ENCODE measurements around the gene GMFB.
"Not testable (repeated sequence)": the region's sequence is repeated elsewhere in the genome, so short reads cannot be mapped to it uniquely, and the experiment has no call there.

Gene GMFB

GRCh38 chr14:54490445-54491175, 1.8 kb upstream of the GMFB start:
- no peak for DNase-seq

GRCh38 chr14:54489731-54490444, 1.1 kb upstream of the GMFB start:
- DNase-seq, result no peak

DNA sequence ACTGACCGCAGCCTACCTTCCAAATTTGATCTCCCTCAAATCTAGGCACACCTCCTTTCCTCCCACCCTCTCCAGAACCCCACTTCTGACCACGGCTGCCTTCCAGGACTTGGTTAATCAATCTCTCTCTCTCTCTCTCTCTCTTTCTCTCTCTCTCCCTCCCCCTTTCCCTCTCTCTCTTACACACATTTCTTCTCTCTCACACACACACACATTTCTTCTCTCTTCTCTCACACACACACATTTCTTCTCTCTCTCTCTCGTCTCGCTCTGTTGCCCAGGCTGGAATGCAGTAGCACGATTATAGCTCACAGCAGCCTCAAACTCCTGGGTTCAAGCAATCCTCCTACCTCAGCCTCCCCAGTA, 521 bp upstream of the GMFB start:
- DNase-seq, result no peak

DNA sequence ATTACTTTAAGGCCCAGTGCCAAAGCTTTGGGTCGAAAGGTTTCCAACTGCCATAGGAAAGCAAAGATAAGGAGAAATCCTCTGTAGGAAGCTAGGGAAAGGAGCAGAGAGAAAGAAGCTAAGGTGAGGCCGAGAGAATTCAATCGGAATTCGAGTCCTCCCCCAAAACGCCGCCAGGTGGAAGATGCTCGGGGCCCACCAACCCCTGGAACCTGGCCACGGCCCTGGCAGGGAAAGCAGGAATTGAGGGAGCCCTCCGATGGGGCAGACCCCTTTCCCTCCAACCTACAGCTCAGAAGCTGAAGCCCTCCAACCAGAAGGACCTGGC, 498 bp downstream of the GMFB start:
- DNase-seq, result no peak

DNA sequence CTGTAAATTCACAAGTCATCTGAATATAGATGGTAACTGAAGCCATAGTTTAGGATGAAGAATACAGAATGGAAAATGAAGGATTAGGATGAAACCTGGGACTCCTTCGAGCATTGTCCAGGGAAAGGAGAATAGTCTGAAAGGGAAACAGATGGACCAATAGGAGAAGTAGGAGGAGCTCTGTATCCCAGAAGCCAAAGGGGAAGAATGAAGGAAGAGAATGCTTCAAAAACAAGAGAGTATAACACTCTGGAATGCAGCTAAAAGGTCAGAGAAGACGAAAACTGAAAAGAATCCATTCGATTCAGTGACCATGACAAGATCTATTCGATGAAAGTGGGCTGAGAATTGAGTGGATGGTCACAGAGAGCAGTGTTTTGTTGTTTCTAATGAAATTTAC, 1.0 kb downstream of the GMFB start:
- no peak for DNase-seq

- DNase-seq, result no peak
Measured at GRCh38 chr14:54486685-54487084, 2.1 kb downstream of the GMFB start.

DNA sequence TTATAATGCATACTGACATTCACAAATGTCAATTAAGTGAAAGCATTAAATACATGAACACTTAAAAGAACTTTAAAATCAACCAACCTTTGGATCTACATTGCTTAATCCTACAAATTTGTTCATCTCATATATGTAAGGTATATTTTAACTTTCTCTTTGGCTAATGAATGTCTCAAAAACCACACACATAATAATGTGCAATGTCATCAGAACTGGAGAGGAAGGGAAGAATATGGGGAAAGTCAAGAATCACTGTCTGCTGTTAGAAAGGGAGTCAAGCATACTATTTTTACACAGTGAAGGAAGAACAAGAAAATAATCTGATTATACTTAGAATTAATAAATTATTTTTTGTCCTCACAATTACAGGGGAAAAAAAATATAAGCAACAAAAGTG, 4.9 kb downstream of the GMFB start:
- DNase-seq, result no peak

DNA sequence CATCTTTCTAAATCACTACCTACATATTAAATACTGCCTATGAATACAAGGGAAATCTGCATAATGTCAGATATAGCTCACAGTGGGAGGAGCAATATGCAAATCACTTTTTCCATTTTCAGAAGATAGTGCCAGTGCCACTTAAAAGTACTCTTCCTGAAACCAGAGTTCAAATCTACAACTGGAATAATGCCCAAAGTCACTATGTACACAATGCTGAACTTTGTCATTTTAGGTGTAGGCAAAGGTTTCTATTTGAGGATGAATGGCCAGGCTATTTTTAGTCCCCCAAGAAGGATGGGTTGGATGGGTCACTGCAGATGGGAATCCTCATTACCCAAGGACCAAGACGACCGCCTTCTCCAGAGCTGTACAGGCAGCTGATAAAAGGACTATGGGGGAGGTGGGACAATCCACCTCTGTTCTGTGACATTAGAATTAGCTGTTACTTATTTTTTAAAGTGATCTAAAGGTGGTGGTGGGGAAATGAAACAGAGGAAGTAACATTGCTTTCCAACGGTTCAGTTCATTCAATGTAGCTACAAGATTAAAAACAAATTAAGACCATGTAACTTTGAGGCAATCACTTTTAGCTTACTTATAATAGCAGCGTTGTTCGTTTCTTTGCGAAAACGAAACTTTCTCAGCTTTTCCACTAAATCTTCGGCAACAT, 5.6 kb downstream of the GMFB start:
- DNase-seq, result no peak

DNA sequence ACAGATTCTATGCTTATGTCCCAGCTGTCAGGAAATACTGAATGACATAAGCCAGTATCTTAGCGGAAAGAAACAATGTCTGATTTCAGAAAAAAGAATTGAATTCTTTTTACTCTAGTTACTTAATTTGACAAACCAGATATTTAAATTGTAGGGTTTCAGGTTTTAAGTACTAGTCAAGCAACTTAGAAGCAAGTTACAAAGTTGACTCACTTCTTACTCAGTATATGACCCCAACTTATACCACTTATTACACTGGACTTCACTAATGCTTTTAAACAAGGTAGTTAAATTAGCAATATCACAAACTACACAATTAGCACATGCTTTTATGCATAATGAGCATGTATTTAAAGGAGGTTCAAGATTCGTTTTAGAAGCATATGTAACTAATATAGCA, 7.1 kb downstream of the GMFB start:
- no peak for DNase-seq

DNA sequence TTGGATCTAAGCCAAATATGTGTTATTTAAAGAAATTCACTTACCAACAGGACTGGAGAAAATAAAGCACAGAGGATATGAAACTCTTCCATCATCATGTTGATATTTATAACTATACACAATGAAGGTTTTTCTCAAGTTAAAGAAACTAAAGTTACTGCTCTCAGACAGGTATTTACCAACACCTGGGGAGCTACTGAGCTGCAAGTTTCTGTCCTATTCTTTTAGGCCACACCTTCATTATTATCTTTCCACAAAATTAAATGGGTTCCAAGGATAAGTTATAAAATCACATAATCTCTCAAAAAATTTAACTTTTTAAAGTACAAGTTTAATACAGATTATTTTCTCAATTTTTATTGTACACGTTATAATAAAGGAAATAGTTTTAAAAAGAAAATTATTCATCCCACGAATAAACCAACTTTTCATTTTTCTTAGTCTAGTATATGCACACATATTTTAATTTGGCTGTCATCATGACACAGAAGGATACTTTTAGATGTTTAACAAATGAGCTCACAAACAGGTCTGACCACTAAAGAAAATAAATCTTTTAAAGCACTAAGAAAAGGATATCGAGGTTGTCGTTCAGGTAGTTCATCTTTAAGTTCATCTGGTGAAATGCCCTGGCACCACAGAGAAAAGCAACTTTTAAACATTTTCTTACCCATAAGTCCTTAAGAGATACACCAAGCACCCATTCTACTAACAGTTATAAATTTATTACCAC, 7.8 kb downstream of the GMFB start:
- DNase-seq, result no peak

DNA sequence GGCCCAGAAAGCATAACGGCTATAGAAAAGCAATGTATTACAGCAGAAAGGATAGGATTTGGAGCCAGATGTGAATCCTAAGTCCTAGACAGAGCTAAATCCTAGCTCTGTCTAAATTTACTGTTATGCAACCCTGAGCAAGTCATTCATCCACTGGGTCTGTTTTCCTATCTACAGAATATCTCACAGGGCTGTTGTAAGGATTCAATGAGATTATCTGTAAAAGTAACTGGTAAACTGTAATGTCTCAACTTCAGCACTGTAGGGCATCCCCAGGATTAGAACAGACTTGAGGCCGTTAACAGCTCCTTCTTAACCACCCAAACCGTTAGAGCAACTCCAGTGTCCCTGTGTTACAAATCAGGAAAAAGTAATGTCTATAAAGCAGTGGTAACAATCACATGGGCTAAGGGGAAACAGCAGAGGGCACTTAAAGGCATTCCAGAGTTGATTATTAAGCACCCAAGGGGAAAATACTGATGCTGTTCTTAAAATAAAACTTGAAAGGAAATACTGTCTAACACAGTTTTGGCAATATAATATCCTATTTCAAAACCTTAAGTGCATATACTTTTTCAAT, 10.1 kb downstream of the GMFB start:
- DNase-seq, result no peak

GRCh38 chr14:54475911-54476310, 12.9 kb downstream of the GMFB start:
- DNase-seq, result no peak

DNA sequence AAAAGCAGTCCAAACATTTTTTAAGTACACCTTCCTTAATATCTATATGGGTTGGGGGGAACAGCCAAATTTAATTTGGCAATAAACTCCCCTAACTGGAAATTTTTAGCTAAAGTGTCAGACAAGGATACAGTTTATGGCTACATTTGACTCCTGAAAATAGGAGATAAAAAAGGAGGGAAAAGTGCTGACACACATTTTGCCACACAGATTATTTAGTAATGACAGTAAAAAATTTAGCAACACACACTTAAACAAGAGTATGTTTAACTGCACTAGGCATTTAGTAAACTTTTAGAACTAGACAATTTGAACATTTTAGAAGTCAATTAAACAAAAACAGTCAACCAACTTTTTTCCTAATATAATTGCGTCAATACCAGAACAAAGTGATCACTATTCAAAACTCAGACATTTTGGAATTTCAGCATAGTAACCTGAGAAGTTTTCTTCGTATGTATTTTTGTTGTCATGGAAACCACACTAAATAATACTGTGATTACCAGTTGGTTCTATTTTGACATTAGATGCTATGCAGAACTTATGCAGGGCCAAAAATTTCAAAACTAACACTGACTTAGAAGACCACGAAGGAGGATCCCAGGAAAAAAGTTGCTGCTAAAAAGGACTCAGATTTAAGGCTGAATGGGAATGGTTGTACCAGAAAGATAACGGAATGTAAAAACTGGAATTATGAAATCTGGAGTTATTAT, 13.4 kb downstream of the GMFB start:
- no peak for DNase-seq

DNA sequence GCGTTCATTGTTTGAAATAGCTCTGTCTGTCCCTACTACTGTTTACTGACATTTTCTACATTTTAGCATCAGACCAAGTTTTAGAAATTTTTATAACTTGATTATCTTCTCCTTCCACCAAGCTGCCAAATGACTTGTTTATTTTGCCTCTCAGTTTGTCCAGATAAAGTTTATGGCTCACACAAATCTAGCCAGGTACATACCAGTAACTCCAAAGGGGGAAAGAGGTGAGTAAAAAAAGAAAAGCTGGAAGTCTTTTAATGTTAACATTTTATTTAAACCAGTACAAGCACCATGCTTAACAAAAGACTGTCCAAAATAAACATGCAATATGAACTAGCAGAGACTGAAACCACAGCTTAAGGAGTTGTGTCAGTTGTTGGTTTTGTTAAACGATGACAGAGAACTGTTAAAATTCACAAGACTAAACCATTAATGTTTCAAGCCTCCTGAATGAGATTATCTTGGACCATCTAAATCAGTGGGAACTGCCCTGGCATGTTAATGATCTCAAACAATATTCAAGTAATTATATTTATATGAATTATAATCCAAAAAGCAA, 14.5 kb downstream of the GMFB start:
- DNase-seq, result no peak

DNA sequence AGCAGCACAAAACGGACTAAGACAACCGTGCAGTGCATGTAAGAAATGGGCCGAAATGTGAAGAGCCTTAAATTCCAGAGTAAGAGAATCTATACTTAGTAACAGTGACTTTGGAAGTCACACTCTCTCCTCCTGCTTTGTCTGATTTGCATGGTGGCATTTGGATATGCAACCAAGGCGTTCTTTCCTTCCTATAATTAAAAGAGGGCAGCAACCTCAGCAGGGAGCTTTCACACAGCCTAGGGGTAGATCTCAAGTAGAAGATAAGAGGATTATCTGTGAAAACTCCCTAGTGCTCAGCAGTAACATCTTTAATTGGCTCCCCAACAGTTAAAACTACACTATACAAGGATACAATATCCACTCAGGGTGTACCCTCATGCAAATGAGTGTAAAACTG, 16.5 kb downstream of the GMFB start:
- no peak for DNase-seq

DNA sequence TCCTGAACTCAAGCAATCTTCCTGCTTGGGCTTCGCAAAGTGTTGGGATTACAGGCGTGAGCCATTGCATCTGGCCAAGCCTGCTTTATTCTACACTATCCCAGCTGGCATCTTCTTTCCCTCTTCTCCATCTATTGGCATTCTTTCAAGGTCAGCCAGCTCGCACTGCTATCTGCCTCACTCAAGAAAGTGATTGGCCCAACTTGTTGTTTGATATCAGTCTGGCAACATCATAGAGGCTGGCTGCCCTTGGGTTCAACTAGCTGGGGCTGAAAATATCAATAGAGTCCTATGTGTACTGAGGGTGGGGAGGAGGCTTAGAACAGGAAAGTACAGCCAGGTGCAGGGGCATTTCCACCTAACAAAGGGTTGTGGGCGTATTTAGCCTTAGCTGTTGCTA, 17.1 kb downstream of the GMFB start:
- no peak for DNase-seq

- DNase-seq, result no peak
Measured at GRCh38 chr14:54470701-54471100, 18.1 kb downstream of the GMFB start.

DNA sequence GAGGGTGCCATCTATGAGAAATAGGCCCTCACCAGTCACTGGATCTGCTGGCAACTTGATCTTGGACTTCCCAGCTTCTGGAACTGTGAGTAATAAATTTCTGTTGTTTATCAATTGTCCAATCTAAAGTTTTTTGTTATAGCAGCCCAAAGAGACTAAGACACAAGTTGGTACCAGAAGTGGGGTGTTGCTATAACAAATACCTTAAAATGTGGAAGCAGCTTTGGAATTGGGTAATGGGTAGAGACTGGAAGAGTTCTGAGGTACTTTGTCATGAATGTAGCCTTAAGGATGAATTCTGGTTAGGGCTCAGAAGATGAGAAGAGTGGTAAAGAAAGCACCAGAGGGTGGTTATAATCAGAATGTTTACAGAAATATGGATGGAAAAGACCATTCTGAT, 21.5 kb downstream of the GMFB start:
- no peak for DNase-seq

DNA sequence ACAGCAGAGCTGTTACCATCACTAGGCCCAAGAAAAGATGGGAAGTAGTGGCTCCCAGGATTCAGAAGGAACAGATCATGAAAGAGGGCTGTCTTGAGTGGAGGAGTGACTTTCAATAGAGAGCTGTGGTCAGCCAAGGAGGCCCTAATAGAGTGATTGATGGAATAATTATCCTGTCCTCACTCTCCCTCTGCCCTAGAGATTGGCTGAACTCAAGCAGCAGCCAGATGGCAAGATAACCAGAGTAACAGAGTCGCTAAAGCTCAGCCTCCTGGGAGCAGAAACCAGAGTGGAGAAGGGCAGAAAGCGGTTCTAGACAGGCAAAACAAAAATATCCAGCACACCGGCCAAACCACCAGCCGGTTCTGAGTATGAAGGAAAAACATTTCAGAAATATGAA, 23.1 kb downstream of the GMFB start:
- DNase-seq, result no peak

DNA sequence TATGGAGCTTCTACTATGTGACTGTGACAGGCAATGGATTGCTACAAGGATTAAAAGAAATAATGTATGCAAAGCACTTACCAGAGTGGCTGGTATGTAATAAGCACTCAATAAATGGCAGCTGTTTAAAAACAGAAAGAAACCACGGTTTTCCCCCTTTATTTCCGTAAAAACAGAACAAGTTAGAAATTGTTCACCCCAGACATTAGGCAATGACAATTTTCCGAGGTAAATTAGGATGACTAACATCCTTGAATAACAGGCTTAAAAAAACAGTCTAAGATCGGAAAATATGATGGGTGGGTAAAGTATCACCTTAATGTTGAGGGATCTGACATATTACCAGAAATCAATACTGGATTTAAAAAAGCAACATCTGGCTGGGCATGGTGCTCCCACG, 26.7 kb downstream of the GMFB start:
- no peak for DNase-seq

- no peak for DNase-seq
Measured at GRCh38 chr14:54459106-54459505, 29.7 kb downstream of the GMFB start.

GRCh38 chr14:54458536-54458935, 30.2 kb downstream of the GMFB start:
- not testable (repeated sequence) for DNase-seq
